H9 (cell line): Measurements from ENCODE around the gene PARL. TPM values are rescaled to one million over a fixed set of nuclear protein-coding genes. Genes with fewer than 3 reads are reported as not detected.

Experiments used
- DNase-seq: peaks from one replicate; pipeline ENCODE4 v3.0.0-alpha.2; 2017
- H2AFZ ChIP-seq: one replicate; pipeline ENCODE4 v1.6.1; 2013; ENCODE audit warnings: mild to moderate bottlenecking, low read length, control low read depth, moderate library complexity
- H2AK5ac ChIP-seq: 2 replicates; pipeline ENCODE4 v1.6.1; 2013; ENCODE audit warnings: low read length, control low read depth, mixed read lengths; ENCODE audit not compliant: insufficient read length
- H2BK120ac ChIP-seq: one replicate; pipeline ENCODE4 v1.6.1; 2013; ENCODE audit warnings: low read depth, mild to moderate bottlenecking, low read length, control low read depth, inconsistent platforms; ENCODE audit not compliant: poor library complexity, severe bottlenecking
- H2BK12ac ChIP-seq: 2 replicates; pipeline ENCODE4 v1.6.1; 2013; ENCODE audit warnings: low read length, control low read depth, mixed read lengths, low read depth; ENCODE audit not compliant: insufficient read length
- H2BK15ac ChIP-seq: 2 replicates; pipeline ENCODE4 v1.6.1; 2013; ENCODE audit warnings: low read depth, low read length, control low read depth
- H2BK20ac ChIP-seq: one replicate; pipeline ENCODE4 v1.6.1; 2013; ENCODE audit warnings: low read depth, mild to moderate bottlenecking, low read length, control low read depth, inconsistent platforms; ENCODE audit not compliant: poor library complexity, severe bottlenecking
- H2BK5ac ChIP-seq: 2 replicates; pipeline ENCODE4 v1.6.1; 2013; ENCODE audit warnings: low read length, control low read depth, mixed read lengths; ENCODE audit not compliant: insufficient read length
- H3K14ac ChIP-seq: 2 replicates; pipeline ENCODE4 v1.6.1; 2013; ENCODE audit warnings: low read length, control low read depth; ENCODE audit not compliant: insufficient read depth
- H3K18ac ChIP-seq: 2 replicates; pipeline ENCODE4 v1.6.1; 2013; ENCODE audit warnings: low read depth, mild to moderate bottlenecking, mixed read lengths, low read length, control low read depth; ENCODE audit not compliant: insufficient read length
- H3K23ac ChIP-seq: 2 replicates; pipeline ENCODE4 v1.6.1; 2013; ENCODE audit warnings: low read length, control low read depth, mixed read lengths, low read depth; ENCODE audit not compliant: insufficient read length
- H3K23me2 ChIP-seq: 2 replicates; pipeline ENCODE4 v1.6.1; 2013; ENCODE audit warnings: low read depth, mild to moderate bottlenecking, mixed read lengths, low read length, control low read depth; ENCODE audit not compliant: insufficient read length, poor library complexity, severe bottlenecking
- H3K27ac ChIP-seq: 2 replicates; pipeline ENCODE4 v1.5.1; 2013; ENCODE audit warnings: low read length, control low read depth, mixed read lengths, low read depth; ENCODE audit not compliant: insufficient read length
- H3K27me3 ChIP-seq: 2 replicates; pipeline ENCODE4 v1.6.1; 2013; ENCODE audit warnings: low read length, control low read depth, inconsistent platforms; ENCODE audit not compliant: insufficient read depth
- H3K4ac ChIP-seq: 2 replicates; pipeline ENCODE4 v1.6.1; 2013; ENCODE audit warnings: low read depth, mild to moderate bottlenecking, control low read depth, inconsistent platforms, low read length, moderate library complexity
- H3K4me1 ChIP-seq: 2 replicates; pipeline ENCODE4 v1.6.1; 2013; ENCODE audit warnings: low read length, control low read depth, inconsistent platforms; ENCODE audit not compliant: insufficient read depth
- H3K4me2 ChIP-seq: 2 replicates; pipeline ENCODE4 v1.6.1; 2013; ENCODE audit warnings: low read length, control low read depth, mixed read lengths; ENCODE audit not compliant: insufficient read length, insufficient read depth
- H3K56ac ChIP-seq: 2 replicates; pipeline ENCODE4 v1.6.1; 2013; ENCODE audit warnings: low read depth, mild to moderate bottlenecking, mixed read lengths, low read length, control low read depth; ENCODE audit not compliant: insufficient read length
- H3K79me1 ChIP-seq: 2 replicates; pipeline ENCODE4 v1.6.1; 2013; ENCODE audit warnings: low read depth, mild to moderate bottlenecking, moderate library complexity, low read length, control low read depth, inconsistent platforms; ENCODE audit not compliant: insufficient read depth, poor library complexity, severe bottlenecking
- H3K79me2 ChIP-seq: 2 replicates; pipeline ENCODE4 v1.6.1; 2013; ENCODE audit warnings: low read length, control low read depth, inconsistent platforms; ENCODE audit not compliant: insufficient read depth
- H3K9ac ChIP-seq: 2 replicates; pipeline ENCODE4 v1.6.1; 2013; ENCODE audit warnings: low read length, control low read depth, mixed read lengths; ENCODE audit not compliant: insufficient read length; ENCODE audit errors: extremely low read depth
- H3K9me3 ChIP-seq: one replicate; pipeline ENCODE4 v1.6.1; 2013; ENCODE audit warnings: low read depth, low read length, inconsistent platforms; ENCODE audit not compliant: control insufficient read depth
- H3T11ph ChIP-seq: one replicate; pipeline ENCODE4 v1.6.1; 2013; ENCODE audit warnings: mild to moderate bottlenecking, low read length, control low read depth, inconsistent platforms
- H4K20me1 ChIP-seq: one replicate; pipeline ENCODE4 v1.6.1; 2013; ENCODE audit not compliant: control insufficient read depth, insufficient read length, insufficient read depth
- H4K5ac ChIP-seq: 2 replicates; pipeline ENCODE4 v1.6.1; 2013; ENCODE audit warnings: low read depth, mild to moderate bottlenecking, mixed read lengths, low read length, control low read depth; ENCODE audit not compliant: insufficient read length
- H4K8ac ChIP-seq: replicated peaks from 2 replicates; pipeline ENCODE4 v1.6.1; 2013; ENCODE audit warnings: low read length, control low read depth, mixed read lengths, low read depth; ENCODE audit not compliant: insufficient read length
- H4K91ac ChIP-seq: 2 replicates; pipeline ENCODE4 v1.6.1; 2013; ENCODE audit warnings: low read depth, mild to moderate bottlenecking, moderate library complexity, mixed read lengths, low read length, control low read depth; ENCODE audit not compliant: insufficient read length
- H3K27ac Mint-ChIP-seq, 3 experiments: 2 replicates in 2 of 3; 3 replicates in 1 of 3; pipeline ENCODE4 v1.8.0; 2020 to 2021; ENCODE audit warnings: mixed read lengths in 3 of 3, mild to moderate bottlenecking in 1 of 3, moderate library complexity in 1 of 3
- H3K27me3 Mint-ChIP-seq: 2 replicates; pipeline ENCODE4 v1.8.0; 2021; ENCODE audit warnings: low read depth, mild to moderate bottlenecking, moderate library complexity, mixed read lengths
- H3K36me3 Mint-ChIP-seq, 3 experiments: 2 replicates in 2 of 3; 3 replicates in 1 of 3; pipeline ENCODE4 v1.8.0; 2020 to 2021; ENCODE audit warnings: low read depth in 3 of 3, mixed read lengths in 3 of 3; ENCODE audit not compliant: insufficient read depth in 1 of 3
- H3K4me1 Mint-ChIP-seq, 2 experiments: 2 replicates each; pipeline ENCODE4 v1.8.0; 2020; ENCODE audit warnings: mixed read lengths in 2 of 2
- H3K4me3 Mint-ChIP-seq, 2 experiments: 2 replicates in 1 of 2; 3 replicates in 1 of 2; pipeline ENCODE4 v1.8.0; 2020 to 2021; ENCODE audit warnings: mild to moderate bottlenecking in 2 of 2, mixed read lengths in 2 of 2, moderate library complexity in 1 of 2
- H3K9me3 Mint-ChIP-seq, 2 experiments: 2 replicates in 1 of 2; 3 replicates in 1 of 2; pipeline ENCODE4 v1.8.0; 2020; ENCODE audit warnings: mild to moderate bottlenecking in 2 of 2, mixed read lengths in 2 of 2, moderate library complexity in 1 of 2
- WGBS: extraction: QIAGEN DNeasy Blood & Tissue Kit; methylation state at CpG from one replicate; pipeline ENCODE4 v1.1.7; 2013; ENCODE audit warnings: missing lambda C conversion rate, low lambda C conversion rate, mixed read lengths; ENCODE audit not compliant: insufficient read length; ENCODE audit errors: extremely low coverage; 5-methylcytosine and 5-hydroxymethylcytosine counted together
- total RNA-seq: library from RNA; stranded (reverse); gene quantifications from 2 replicates; pipeline ENCODE4 v1.2.1, GENCODE V29; 2021
- TF ChIP-seq, protein P1 (sequence below): fragments of 200-600 bp; sonication (generic); conservative IDR thresholded peaks from 3 replicates; pipeline ENCODE4 v1.8.0; 2021; ENCODE audit warnings: antibody characterized with exemption, mild to moderate bottlenecking

Gene PARL
- total RNA-seq, 1 experiment from 2014 or later, result 94.5 TPM

DNA sequence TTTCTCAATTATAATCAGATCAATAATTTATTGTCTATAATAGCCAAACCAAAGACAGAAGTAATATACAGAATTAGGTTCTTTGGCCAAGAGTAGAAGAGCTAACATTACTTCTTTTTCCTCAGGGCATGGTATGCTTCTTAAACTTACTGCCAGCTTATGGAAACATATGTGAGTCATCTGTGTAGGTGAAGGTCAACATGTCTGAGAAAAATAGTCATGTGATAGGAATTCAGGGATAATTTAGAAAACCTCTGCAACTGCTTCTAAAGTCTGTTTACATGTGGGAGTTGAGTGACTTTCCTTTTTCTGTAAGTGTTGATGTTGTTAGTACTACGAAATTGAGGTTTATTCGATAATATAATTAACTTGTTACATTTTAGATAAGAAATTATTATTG is 40.1 kb downstream of the PARL start:
- H3K79me2 ChIP-seq, result no peaks in the 10 kb centered on the region
- H3K27me3 Mint-ChIP-seq, result no peaks in the 10 kb centered on the region
- H2BK12ac ChIP-seq, result no peak overlapping the region
- H3K79me1 ChIP-seq, result no peaks in the 10 kb centered on the region
- TF ChIP-seq, protein P1, sequence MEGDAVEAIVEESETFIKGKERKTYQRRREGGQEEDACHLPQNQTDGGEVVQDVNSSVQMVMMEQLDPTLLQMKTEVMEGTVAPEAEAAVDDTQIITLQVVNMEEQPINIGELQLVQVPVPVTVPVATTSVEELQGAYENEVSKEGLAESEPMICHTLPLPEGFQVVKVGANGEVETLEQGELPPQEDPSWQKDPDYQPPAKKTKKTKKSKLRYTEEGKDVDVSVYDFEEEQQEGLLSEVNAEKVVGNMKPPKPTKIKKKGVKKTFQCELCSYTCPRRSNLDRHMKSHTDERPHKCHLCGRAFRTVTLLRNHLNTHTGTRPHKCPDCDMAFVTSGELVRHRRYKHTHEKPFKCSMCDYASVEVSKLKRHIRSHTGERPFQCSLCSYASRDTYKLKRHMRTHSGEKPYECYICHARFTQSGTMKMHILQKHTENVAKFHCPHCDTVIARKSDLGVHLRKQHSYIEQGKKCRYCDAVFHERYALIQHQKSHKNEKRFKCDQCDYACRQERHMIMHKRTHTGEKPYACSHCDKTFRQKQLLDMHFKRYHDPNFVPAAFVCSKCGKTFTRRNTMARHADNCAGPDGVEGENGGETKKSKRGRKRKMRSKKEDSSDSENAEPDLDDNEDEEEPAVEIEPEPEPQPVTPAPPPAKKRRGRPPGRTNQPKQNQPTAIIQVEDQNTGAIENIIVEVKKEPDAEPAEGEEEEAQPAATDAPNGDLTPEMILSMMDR, result no peak
- H2BK20ac ChIP-seq, result no peak overlapping the region
- no peak overlapping the region for H4K5ac ChIP-seq
- H3K23ac ChIP-seq, result no peak overlapping the region
- H3K9me3 ChIP-seq, result no peaks in the 10 kb centered on the region
- H2BK5ac ChIP-seq, result no peak overlapping the region
- H2AK5ac ChIP-seq, result no peak overlapping the region
- H3K9me3 Mint-ChIP-seq, result no peaks in the 10 kb centered on the region
- no peaks in the 10 kb centered on the region for H4K20me1 ChIP-seq
- H3K27ac Mint-ChIP-seq, result no peak overlapping the region
- H4K8ac ChIP-seq, result no peak overlapping the region
- H2BK15ac ChIP-seq, result no peak overlapping the region
- H4K91ac ChIP-seq, result no peak overlapping the region
- H3K27me3 ChIP-seq, result no peaks in the 10 kb centered on the region
- H3K4me3 Mint-ChIP-seq, result no peak overlapping the region
- no peak overlapping the region for H3K9ac ChIP-seq
- no peak overlapping the region for H2AFZ ChIP-seq
- H3K18ac ChIP-seq, result no peak overlapping the region
- H2BK120ac ChIP-seq, result no peak overlapping the region
- H3K4me1 ChIP-seq, result no peaks in the 10 kb centered on the region
- no peaks in the 10 kb centered on the region for H3K23me2 ChIP-seq
- no peak overlapping the region for H3K27ac ChIP-seq
- H3K56ac ChIP-seq, result no peak overlapping the region
- no peak for DNase-seq
- no CpG with 5 or more reads among the region's 2 CpGs for WGBS
- H3T11ph ChIP-seq, result no peak overlapping the region
- no peak overlapping the region for H3K4ac ChIP-seq
- H3K4me1 Mint-ChIP-seq, result no peaks in the 10 kb centered on the region; a peak in 2 of 4 replicates
- no peak overlapping the region for H3K4me2 ChIP-seq
- peaks cover 19 to 74% (median 73%) of the 10 kb centered on the region in 3 experiments; a peak in 6 of 7 replicates for H3K36me3 Mint-ChIP-seq
- H3K14ac ChIP-seq, result no peak overlapping the region
